ENCODE measurements around the gene C1QC.
"Not testable (repeated sequence)": the region's sequence is repeated elsewhere in the genome, so short reads cannot be mapped to it uniquely, and the experiment has no call there.

C1QC gene

GRCh38 chr1:22651941-22652856 lies 8.8 kb downstream of the C1QC start:
- no peak for DNase-seq (ENCODE audit: low spot score)

- no peak for DNase-seq (ENCODE audit: low spot score)
Observed at GRCh38 chr1:22652881-22653316, 9.5 kb downstream of the C1QC start, which contains the start of gene C1QB. Gene C1QB, plus strand, starts transcription at chr1:22653236. Its CDS starts 6,227 bp downstream, at chr1:22659463.

GRCh38 chr1:22654692-22655091 lies 11.3 kb downstream of the C1QC start:
- no peak for DNase-seq (ENCODE audit: low spot score)

GRCh38 chr1:22658385-22659163 lies 15.1 kb downstream of the C1QC start:
- DNase-seq (ENCODE audit: low spot score) = peak; percentile 17

GRCh38 chr1:22660716-22661241 lies 17.3 kb downstream of the C1QC start:
- no peak for DNase-seq (ENCODE audit: low spot score)

GRCh38 chr1:22661880-22662279 lies 18.4 kb downstream of the C1QC start:
- no peak for DNase-seq (ENCODE audit: low spot score)

GRCh38 chr1:22662318-22662717 lies 18.9 kb downstream of the C1QC start:
- DNase-seq (ENCODE audit: low spot score) = peak; percentile 24

GRCh38 chr1:22662986-22663408 lies 19.6 kb downstream of the C1QC start:
- DNase-seq (ENCODE audit: low spot score) = no peak

GRCh38 chr1:22665752-22666151 lies 22.3 kb downstream of the C1QC start:
- peak; percentile 43 for DNase-seq (ENCODE audit: low spot score)

- no peak for DNase-seq (ENCODE audit: low spot score)
Observed at GRCh38 chr1:22666412-22666811, 23.0 kb downstream of the C1QC start.

GRCh38 chr1:22668840-22669239 lies 25.4 kb downstream of the C1QC start:
- not testable (repeated sequence) for DNase-seq (ENCODE audit: low spot score)

GRCh38 chr1:22670352-22670975 lies 27.0 kb downstream of the C1QC start:
- DNase-seq (ENCODE audit: low spot score) = no peak

- no peak for DNase-seq (ENCODE audit: low spot score)
Observed at GRCh38 chr1:22671999-22672398, 28.6 kb downstream of the C1QC start.

GRCh38 chr1:22673486-22674409 lies 30.3 kb downstream of the C1QC start:
- peak; percentile 68 for DNase-seq (ENCODE audit: low spot score)

- DNase-seq (ENCODE audit: low spot score) = no peak
Observed at GRCh38 chr1:22674410-22674749, 30.9 kb downstream of the C1QC start.

GRCh38 chr1:22676151-22676550 lies 32.7 kb downstream of the C1QC start:
- DNase-seq (ENCODE audit: low spot score) = not testable (repeated sequence)

GRCh38 chr1:22676916-22677583 lies 33.6 kb downstream of the C1QC start:
- no peak for DNase-seq (ENCODE audit: low spot score)

GRCh38 chr1:22677931-22678896 lies 34.8 kb downstream of the C1QC start:
- no peak for DNase-seq (ENCODE audit: low spot score)

- DNase-seq (ENCODE audit: low spot score) = no peak
Observed at GRCh38 chr1:22680726-22681125, 37.3 kb downstream of the C1QC start.

All from kidney tubule cell (primary cell).